ENCODE data around the gene GNAI1.

DNA sequence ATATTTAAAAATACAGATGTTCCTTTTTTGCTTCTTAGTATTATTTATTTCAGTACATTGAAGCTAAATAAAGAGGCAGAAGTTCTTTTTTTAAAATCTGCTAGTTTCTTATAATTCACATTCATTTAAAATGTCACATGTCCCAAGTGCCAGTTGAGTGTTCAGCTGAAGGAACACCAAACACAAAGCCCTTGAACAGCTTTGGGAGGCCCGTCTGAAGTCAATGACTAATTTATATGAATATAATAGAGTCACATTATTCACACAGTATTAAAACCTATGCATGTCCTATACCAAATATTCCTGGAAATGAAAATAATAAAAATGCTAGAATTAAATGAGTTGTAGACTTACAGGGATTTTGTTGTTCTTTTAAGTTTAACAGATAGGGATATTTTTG is 70.3 kb downstream of the GNAI1 start:
- TF ChIP-seq, protein P1, sequence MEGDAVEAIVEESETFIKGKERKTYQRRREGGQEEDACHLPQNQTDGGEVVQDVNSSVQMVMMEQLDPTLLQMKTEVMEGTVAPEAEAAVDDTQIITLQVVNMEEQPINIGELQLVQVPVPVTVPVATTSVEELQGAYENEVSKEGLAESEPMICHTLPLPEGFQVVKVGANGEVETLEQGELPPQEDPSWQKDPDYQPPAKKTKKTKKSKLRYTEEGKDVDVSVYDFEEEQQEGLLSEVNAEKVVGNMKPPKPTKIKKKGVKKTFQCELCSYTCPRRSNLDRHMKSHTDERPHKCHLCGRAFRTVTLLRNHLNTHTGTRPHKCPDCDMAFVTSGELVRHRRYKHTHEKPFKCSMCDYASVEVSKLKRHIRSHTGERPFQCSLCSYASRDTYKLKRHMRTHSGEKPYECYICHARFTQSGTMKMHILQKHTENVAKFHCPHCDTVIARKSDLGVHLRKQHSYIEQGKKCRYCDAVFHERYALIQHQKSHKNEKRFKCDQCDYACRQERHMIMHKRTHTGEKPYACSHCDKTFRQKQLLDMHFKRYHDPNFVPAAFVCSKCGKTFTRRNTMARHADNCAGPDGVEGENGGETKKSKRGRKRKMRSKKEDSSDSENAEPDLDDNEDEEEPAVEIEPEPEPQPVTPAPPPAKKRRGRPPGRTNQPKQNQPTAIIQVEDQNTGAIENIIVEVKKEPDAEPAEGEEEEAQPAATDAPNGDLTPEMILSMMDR (IDR thresholded peaks at IDR 0.05), result no peak
- TF ChIP-seq POLR2A (IDR thresholded peaks at IDR 0.05), result no peak

Measured in uterus (tissue), 2 donors.